HG03135 (cell line): Measurements from ENCODE around the gene COG8.
A peak's percentile ranks its signal among the peaks of the same experiment; 100 is the strongest.
"Not testable (repeated sequence)": the region's sequence is repeated elsewhere in the genome, so short reads cannot be mapped to it uniquely, and the experiment has no call there.

Experiments used
- ATAC-seq: cut with Tn5 transposase; IDR thresholded peaks from one replicate; pipeline ENCODE4 v1.9.1; 2021; ENCODE audit warnings: mild to moderate bottlenecking, moderate library complexity; ENCODE audit not compliant: unreplicated experiment

Gene COG8

GRCh38 chr16:69319826-69320739 lies 19.3 kb downstream of the COG8 start:
- no peak for ATAC-seq

GRCh38 chr16:69319381-69319780 lies 20.0 kb downstream of the COG8 start:
- no peak for ATAC-seq

DNA sequence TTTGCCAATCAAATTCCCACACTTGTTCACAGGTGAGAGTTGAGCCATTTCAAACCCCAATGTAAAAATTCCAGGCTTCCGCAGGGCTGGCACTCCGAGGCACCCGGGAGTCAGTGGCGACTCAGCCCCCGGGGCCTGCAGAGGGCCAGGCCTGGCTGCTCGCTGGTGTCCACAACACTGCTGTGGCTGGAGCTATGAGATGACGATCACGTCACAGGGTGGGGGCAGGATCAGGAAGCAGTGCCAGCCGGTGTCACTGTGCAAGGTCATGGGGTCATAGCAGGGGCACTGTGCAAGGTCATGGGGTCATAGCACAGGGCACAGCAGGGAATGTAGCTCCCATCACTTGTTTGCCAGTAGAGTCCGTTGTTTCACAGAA lies 20.5 kb downstream of the COG8 start:
- no peak for ATAC-seq

DNA sequence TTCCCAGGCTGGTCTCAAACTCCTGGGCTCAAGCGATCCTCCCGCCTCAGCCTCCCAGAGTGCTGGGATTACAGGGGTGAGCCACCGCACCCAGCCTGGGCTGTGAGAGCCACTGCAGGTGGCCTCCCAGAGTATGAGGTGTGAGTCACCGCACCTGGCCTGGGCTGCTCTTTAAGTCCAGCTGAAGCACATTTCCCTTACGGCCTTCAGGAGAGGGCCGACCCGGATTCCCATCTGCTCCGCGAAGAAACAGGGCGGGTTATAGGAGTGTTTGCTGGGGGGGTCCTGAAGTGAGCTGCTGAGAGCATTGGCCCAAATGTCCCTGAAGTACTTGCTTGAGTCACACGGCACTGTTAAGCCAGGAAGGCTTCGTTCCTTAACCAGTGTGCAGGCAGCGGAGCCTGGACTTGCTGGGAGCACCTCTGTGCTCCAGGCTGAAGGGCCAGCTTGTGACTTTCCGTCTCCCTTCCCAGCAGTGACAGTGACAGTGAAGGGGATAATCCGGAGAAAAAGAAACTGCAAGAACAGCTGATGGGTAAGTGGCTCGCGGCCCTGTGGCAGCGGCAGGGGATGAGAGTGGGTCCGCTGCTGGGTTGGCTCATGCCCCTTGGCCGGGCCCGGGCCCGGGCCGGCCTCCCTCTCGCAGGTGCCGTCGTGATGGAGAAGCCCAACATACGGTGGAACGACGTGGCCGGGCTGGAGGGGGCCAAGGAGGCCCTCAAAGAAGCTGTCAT lies 21.0 kb downstream of the COG8 start:
- no peak for ATAC-seq

GRCh38 chr16:69316595-69317034 lies 22.7 kb downstream of the COG8 start:
- ATAC-seq = no peak

DNA sequence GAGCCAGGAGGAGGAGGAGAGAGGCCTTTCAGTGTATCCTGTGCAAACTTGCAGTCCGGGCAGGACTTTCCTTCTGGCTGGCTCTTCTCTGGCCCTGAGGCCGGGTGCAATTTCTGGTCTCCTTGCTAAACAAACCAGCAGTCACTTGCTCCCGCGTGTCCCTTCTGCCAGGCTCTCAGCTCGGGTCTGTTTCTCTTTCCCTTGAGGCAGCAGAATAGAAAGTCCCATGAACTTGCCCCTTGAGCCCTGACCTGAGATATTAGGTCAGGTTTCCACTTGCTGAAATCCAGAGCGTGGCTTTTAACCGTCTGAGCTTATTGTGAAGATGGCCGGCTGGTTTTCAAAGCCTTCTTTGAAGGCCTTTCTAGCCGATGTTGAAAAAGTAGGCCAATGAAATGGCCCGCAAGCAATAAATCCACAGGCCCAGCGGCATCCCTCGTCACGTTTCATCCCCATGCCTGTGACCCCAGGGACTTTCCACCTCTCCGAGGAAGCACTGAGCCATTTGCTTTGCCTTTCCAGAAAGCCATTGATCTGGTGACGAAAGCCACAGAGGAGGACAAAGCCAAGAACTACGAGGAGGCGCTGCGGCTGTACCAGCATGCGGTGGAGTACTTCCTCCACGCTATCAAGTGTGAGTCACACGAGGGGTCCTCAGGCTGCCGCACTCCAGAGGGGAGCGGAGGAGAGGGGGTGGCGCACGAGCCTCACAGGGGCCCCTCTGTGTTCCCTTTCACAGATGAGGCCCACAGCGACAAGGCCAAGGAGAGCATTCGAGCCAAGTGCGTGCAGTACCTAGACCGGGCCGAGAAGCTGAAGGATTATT lies 23.7 kb downstream of the COG8 start:
- ATAC-seq = no peak

DNA sequence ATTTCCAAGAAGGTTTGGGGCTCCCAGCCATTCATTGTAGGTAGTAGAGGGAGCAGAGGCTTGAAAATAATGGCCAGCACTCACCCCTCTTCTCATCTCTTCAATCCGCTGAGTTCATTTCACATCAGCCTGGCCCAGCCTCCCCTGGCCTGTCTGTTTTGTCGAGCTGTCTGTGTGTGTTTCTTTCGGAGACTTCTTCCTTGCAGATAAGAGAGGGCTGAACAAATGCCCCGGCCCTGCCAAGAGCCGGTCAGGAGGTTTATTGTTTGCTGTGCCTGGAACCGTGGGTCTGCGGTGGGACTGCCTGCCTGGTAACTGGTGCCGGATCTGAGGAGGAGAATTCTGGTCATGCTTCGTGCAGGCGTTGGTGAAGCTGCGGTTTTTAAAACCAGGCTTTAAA lies 24.8 kb downstream of the COG8 start:
- ATAC-seq = no peak

- ATAC-seq = no peak
Observed at GRCh38 chr16:69313469-69313868, 25.9 kb downstream of the COG8 start.

DNA sequence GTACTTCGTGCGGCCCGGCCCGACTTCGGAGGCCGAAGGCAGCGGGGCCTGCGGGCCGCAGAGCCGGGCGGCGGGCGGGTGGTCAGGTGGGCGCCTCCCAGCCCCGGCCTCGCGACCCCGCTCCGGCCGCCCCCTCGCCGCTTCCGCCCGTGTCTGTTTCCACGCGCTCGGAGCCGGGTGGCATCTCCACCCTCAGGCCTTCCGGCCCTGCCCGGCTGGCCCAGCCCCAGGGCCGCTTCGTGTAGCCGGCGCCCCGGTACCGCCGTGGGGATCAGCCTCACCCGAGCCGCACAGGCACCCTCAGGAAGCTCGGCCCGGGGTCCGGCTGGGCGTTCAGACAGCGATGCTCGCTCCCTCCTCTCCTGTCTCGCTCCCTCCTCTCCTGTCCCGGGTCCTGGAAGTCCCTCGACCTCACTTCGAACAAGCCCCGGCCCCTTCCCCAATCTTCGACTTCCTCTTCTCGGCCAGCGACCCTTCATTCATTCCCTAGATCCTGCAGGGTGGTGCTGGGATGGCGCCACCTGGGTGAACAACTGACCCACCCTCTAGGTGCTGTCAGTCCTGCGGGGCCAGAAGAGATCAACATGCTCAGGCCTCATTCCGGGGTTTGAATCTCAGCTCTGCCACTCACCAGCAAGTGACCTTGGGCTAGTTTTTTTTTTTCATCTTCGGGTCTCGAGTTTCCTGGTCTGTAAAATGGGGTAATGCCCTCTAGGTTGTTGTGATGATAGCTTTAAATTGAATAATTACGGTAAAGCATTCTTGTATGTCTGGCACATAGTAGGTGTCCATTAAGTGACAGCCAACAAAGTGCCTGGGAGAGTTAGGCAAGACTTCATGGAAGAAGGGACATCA lies 27.6 kb downstream of the COG8 start:
- peak; percentile 49 for ATAC-seq

GRCh38 chr16:69310653-69311532 lies 28.5 kb downstream of the COG8 start, which contains the start of gene VPS4A:
VPS4A (plus strand) TSS chr16:69311350; CDS start chr16:69311512, 162 bp downstream.
- peak; percentile 92 for ATAC-seq

GRCh38 chr16:69309316-69309715 lies 30.0 kb downstream of the COG8 start:
- no peak for ATAC-seq

DNA sequence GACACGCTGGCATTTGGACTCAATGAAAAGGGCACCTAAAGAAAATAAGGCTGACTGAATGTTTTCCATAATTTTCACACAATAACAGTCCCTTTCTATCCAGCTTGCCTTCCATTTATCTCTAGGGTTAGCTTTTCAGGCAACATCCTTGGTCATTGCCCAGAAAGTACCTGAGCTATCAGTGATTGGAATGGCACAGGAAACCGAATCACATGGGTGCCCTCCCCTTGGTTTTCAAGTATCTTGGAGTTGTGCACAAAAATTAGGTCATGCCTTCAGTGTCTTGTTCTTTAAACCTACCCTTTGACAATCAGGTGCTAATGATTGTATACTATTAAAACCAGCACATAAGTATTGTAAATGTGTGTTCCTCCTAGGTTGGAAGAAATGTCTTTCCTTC lies 31.5 kb downstream of the COG8 start:
- ATAC-seq = no peak

- no peak for ATAC-seq
Observed at GRCh38 chr16:69307091-69307490, 32.3 kb downstream of the COG8 start.

DNA sequence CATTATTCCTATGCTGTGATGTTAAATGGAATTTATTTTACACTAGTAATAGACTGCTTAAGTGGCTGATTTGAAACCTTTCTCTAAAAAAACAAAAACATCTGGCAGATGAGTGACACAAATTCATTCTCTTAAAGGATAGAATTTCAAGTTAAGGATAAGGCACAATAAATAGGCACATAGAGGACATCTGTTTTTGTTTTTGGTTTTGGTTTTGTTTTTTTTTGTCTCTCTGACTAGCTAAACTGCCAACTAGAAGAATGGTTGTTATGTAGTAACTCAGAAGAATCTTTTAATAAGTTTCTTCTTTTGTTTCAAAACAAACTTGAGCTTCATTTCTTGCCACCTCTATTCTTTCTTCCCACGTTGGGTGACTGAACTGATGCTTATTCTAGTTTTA lies 33.3 kb downstream of the COG8 start:
- no peak for ATAC-seq

DNA sequence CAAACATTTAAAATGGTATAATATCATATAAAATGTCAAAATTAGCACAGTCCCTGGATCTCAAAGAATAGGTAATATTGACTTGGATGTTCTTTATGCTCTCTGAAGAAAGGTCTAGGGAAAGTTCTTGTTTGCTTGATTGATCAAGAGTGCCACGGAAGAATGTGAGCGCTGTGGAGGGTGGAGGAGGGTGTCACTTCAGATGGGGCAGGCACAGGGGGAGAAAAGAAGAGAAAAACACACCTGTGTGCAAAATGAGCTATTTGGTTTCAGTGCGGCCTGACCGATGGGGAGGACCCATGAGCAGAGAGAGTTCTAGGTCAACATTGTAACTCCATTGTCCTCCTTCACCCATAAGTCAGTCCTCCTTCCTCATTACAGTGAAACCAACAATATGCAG lies 37.1 kb downstream of the COG8 start:
- no peak for ATAC-seq

GRCh38 chr16:69301861-69302260 lies 37.5 kb downstream of the COG8 start:
- ATAC-seq = no peak

GRCh38 chr16:69301187-69301586 lies 38.2 kb downstream of the COG8 start:
- ATAC-seq = no peak

- no peak for ATAC-seq
Observed at GRCh38 chr16:69298261-69298660, 41.1 kb downstream of the COG8 start.

DNA sequence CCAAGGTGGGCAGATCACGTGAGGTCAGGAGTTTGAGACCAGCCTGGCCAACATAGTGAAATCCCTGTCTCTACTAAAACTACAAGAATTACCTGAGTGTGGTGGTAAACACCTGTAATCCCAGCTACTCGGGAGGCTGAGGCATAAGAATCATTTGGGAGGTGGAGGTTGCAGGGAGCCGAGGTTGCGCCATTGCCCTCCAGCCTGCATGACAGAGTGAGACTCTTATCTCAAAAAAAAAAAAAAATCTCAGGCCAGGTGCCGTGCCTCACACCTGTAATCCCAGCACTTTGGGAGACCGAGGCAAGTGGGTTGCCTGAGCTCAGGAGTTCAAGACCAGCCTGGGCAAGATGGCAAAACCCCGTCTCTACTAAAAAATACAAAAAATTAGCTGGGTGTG lies 42.6 kb downstream of the COG8 start:
- not testable (repeated sequence) for ATAC-seq
